Stimulated activated CD8-positive, alpha-beta memory T cell treated with anti-CD3 and anti-CD28 coated beads, Interleukin-7, amount 100 ng/mL, for 4 hours (primary cell): ENCODE results near the gene KEL.
"Not testable (repeated sequence)": the region's sequence is repeated elsewhere in the genome, so short reads cannot be mapped to it uniquely, and the experiment has no call there.

ENCODE experiments used
- DNase-seq, 2 donors: peaks; one replicate each; pipeline ENCODE4 v3.0.0-alpha.2; 2020; ENCODE audit warnings: low read depth in 2 of 2

The KEL gene, protein sequence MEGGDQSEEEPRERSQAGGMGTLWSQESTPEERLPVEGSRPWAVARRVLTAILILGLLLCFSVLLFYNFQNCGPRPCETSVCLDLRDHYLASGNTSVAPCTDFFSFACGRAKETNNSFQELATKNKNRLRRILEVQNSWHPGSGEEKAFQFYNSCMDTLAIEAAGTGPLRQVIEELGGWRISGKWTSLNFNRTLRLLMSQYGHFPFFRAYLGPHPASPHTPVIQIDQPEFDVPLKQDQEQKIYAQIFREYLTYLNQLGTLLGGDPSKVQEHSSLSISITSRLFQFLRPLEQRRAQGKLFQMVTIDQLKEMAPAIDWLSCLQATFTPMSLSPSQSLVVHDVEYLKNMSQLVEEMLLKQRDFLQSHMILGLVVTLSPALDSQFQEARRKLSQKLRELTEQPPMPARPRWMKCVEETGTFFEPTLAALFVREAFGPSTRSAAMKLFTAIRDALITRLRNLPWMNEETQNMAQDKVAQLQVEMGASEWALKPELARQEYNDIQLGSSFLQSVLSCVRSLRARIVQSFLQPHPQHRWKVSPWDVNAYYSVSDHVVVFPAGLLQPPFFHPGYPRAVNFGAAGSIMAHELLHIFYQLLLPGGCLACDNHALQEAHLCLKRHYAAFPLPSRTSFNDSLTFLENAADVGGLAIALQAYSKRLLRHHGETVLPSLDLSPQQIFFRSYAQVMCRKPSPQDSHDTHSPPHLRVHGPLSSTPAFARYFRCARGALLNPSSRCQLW

DNA sequence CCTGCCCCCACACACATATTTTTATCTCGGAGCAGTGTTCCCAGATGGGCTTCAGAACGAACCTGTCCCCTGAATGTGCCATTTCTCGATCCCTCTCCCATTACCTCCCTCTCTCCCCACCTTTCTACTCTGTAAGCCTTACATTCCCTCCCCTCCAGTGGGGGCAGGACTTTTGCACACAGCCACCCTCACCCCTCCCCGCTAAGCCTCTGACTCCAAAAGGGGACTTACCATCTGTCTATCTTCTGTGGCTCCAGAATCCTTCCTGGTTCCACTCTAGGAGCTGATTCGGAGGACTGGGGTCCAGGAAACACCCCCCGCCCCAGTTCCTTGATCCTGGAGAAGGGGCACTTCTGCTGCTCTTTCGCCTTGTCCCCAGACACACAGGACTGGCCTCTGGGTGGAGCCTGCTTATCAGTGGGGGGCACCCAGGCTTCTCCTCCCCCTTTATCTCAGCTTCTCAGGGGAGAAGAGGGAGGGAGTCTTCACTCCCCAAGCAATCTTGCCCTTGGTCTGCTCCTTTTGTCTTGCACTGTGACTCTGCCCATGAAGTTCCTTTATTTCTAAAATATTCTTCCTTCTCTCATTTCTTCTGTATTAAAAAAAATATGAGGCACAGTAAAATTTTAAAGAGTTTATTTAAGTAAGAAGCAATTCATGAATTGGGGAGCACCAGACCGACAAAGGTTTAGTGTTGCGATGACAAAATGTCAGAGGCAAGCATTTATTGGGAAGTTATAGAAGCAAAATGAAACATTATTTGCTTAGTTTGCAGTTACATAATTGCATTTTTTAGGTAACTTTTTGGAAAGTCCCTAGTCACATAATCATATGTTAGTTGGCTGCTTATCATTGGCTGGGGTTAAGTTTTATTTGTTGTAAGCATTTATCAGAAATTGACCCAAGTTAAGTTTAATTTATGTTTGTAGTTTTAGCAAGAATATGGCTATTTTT lies at the start of gene KEL:
Gene KEL (minus strand): TSS at position 391 of the 954 bp plus-strand sequence. CDS start 157 bp downstream, at position 234.
- no peak for DNase-seq

DNA sequence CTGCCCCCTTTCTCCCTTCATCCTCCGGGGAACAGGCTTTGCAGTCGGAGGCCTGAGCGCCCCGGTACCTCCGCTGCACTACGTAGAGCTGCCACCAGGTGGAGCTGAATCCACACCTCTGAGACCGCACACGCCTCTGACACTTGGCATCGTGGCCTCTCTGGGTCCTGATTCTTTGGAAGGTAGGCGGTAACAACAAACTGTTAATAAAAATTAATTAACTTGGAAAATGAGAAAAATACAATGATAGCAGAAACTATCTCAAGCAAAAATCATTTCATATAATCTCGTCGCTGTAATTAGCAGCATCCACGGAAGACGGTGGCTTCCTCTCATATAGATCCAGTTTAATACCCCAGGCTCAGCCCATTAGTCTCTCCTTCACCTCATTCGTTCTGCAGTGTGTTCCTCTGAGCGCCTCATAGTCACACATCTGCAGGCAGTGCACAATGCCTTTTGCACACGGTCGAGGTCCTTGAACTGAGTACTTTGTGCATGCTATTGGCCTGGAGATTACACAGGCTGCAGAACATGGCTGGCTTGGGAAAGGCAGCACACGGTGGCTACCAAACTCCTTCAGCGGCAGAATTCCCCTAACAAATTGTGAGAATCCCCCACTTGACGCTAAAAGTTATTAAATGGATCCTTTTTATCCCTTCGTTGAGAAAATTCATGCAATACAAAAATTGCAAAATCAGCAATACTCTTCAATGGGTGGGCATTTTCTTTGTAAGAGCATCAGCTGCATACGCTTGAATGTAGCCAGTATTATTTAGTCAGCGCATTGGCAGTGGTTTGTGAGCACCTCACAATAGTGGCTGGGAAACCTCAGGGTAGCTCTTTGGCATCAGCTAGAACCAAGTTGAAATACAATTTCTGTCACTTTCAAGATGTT lies 46.1 kb upstream of the KEL start:
- peak; percentile 62 to 66 for DNase-seq

GRCh38 chr7:143005632-143006260 lies 43.6 kb upstream of the KEL start:
- DNase-seq: no peak

DNA sequence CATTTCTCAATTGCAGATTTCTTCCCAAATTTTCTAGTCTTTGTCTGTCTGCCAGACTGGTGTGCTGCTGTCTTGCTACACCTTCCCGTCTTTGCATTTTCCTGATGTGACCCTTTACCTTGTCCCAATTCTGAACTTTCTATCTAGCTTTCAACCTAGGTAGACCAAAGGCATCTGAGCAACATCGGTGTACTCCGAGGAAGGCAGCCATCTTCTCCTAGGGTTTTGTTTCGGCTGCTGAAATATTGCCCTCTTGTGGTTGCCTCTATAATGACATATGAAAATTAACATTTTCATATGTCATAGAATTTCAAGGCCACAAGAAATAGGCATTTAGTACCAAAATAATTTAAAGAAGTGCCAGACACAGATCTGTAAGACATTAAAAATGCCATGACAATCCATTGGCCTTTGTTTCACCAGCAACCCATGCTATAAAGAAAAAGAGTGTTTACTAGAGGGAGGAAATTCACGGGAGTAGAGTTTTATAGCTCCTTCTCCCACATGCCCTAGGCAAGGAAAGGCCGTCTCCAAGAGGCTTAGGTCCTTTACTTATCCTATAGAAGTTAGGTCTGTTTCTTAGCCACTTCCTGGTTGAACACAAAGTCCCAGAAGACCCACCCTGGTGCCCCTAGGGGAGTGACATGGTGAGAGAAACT lies 41.4 kb upstream of the KEL start:
- DNase-seq: peak in 1 of 2 donors; percentile 8

GRCh38 chr7:143002898-143003297 lies 40.7 kb upstream of the KEL start:
- DNase-seq: no peak

GRCh38 chr7:143002106-143002505 lies 39.9 kb upstream of the KEL start:
- no peak for DNase-seq

DNA sequence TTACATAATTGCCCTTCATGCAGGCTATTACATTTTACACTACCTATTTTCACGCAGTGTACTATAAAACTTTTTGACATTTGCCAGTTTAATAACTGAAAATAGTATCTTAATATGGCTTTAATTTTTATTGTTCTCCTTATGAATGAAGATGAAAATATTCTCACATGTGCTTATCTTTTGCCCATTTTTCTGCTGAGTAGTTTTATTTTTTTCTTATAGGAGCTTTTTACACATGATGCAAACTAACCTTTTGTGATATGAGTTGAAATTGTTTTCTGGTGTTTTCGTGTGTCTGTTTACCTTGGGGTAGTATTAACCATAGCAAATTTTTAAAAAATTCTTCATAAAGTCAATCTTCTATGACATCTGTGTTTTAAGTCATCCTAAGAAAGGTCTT lies 38.5 kb upstream of the KEL start:
- no peak for DNase-seq

GRCh38 chr7:142999793-143000192 lies 37.6 kb upstream of the KEL start:
- no peak for DNase-seq

GRCh38 chr7:142998966-142999365 lies 36.8 kb upstream of the KEL start:
- DNase-seq: no peak

- DNase-seq: no peak
Measured at GRCh38 chr7:142997456-142997989, 35.4 kb upstream of the KEL start.

DNA sequence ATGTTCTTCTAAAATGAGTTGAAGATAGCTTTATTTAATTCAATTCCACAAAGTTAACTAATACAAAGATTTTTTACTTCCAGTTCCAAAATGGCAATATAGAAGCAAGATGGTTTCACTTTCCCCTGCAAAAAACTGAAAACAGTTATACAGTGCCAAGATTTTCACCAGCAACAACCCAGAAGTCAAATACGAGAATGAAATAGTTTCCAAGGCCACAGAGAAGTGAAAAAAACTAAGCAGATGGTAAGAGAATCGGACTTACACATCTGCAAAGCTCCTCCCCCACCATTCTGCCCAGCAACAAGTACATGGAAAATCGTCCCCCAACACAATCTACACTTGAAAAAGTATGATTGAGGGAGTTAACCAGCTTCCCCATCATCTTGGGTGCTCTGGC lies 30.3 kb upstream of the KEL start:
- no peak for DNase-seq

DNA sequence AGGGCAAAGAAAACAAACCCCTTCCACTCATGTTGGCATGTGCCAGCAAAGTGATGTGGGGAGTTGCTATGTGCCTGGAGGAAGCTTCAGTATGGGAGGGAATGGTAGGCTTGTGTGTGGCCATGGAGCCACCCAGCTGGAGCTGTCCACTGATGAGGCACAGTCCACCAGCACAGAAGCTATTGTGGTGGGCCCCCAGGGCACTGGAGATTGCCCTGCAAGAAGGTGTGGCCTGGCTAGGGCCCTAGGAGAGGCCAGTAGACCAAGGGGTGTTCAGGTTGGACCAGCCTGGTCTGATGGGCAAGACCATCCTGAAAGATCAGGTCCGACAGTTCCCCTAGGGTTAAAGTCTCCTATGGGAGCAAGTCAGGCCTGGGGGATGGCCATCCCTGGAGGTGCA lies 22.1 kb upstream of the KEL start:
- no peak for DNase-seq

- no peak for DNase-seq
Measured at GRCh38 chr7:142983825-142984224, 21.7 kb upstream of the KEL start.

DNA sequence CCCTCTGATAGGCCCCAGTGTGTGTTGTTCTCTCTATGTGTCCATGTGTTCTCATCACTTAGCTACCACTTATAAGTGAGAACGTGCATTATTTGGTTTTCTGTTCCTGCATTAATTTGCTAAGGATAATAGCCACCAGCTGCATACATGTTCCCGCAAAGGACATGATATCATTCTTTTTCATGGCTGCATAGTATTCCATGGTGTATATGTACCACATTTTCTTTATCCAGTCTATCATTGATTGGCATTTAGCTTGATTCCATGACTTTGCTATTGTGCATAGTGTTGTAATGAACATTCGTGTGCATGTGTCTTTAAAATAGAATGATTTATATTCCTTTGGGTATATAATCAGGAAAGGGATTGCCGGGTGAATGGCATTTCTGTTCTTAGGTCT lies 16.2 kb upstream of the KEL start:
- DNase-seq: not testable (repeated sequence)

DNA sequence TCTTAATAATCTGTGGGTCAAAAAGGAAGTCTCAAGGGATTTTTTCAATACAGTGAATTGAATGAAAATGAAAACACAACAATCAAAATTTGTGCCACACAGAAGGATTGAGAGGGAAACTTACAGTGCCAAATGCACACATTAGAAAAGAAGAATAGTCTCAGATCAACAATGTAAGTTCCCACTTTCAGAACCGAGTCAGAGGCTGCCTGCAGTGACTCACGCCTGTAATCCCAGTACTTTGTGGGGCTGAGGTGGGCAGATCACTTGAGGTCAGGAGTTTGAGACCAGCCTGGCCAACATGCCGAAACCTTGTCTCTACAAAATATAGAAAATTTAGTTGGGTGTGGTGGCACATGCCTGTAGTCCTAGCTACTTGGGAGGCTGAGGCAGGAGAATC lies 12.5 kb upstream of the KEL start:
- no peak for DNase-seq

GRCh38 chr7:142969183-142969582 lies 7.0 kb upstream of the KEL start:
- DNase-seq: no peak

- no peak for DNase-seq
Measured at GRCh38 chr7:142968229-142968628, 6.1 kb upstream of the KEL start.

DNA sequence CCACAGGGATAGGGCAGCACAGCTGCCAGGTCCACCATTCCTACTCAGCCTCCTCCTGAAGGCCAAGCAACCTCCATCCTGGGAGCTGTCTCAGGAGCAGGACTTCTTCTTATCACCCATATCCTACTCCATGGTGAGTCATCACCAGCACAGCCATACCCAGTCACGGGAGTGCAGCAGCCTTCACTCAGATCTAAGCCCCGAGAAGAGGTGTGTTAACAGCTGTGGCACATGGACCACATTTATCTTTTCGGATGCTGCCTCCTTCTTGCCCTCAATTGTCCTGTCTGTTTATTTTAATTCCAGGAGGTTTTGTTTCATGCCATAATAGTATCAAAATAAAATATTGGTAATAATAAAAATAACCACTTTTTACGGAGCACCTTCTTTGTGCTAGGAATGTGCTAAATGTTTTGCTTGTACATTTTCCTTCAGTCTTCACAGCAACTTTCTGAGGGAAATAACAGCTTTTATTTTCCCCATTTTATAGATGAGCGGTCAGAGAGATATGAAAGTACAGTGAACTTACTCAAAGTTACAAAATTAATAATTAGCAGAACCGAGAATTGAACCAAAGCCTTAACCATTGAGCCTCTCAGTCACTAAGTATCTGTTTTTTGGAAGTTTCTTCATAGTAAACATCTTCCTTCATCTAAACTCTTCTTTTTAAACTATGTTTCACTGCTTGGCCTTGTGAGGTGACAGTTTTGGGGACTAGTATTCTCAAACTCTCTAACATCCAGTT lies 2.5 kb upstream of the KEL start:
- no peak for DNase-seq

DNA sequence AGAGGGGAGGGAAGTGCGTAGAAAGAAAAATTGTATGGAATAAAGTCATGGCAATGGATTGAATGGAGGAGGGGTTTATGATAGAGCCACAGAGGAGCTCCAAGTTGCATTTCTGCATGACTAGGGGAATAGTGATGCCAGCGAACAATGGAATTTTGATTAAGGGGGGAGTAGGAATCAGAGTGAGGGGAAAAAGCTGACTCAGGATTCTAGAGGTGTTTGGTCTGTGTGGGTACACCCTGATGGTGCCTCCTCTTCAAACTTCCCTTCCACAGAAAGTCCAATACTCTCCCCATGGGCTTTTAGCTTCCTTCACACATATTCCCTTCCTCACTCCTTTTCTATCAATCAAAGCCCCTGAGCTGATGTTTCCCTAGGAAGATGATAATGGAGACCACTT lies 1.8 kb upstream of the KEL start:
- DNase-seq: no peak
